ENCODE data around the gene FABP7.

DNA sequence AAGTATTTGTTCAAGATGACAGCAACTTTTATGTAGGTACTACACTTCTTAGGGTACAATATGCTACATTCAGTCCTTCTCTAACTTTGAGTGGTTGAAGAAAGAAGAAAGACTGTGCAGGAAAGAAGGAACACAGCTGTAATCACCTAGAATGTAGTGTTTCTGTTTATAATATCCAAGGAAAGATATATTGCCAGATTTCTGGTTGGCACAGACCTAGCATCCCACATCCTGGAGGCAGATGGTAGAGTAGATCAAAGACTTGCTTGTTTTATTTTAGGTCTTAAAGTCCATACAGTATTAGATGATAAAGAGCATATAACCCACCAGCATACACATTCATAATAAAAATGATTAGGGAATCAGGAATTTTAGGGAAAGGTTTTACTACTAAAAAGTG is 13.3 kb upstream of the FABP7 start:
- TF ChIP-seq, protein P1, sequence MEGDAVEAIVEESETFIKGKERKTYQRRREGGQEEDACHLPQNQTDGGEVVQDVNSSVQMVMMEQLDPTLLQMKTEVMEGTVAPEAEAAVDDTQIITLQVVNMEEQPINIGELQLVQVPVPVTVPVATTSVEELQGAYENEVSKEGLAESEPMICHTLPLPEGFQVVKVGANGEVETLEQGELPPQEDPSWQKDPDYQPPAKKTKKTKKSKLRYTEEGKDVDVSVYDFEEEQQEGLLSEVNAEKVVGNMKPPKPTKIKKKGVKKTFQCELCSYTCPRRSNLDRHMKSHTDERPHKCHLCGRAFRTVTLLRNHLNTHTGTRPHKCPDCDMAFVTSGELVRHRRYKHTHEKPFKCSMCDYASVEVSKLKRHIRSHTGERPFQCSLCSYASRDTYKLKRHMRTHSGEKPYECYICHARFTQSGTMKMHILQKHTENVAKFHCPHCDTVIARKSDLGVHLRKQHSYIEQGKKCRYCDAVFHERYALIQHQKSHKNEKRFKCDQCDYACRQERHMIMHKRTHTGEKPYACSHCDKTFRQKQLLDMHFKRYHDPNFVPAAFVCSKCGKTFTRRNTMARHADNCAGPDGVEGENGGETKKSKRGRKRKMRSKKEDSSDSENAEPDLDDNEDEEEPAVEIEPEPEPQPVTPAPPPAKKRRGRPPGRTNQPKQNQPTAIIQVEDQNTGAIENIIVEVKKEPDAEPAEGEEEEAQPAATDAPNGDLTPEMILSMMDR (IDR thresholded peaks at IDR 0.05) = no peak
- TF ChIP-seq POLR2A (IDR thresholded peaks at IDR 0.05) = no peak
